Mammary epithelial cell (primary cell): ENCODE measurements around the gene IL24.

Experiments
- EZH2 ChIP-seq: IDR thresholded peaks from 2 replicates; pipeline ENCODE4 v1.6.1; 2012; ENCODE audit warnings: low read length, inconsistent platforms, borderline replicate concordance
- TF ChIP-seq, protein P1 (sequence below), 2 donors: IDR thresholded peaks in 1 of 2; conservative IDR thresholded peaks in 1 of 2; 2 replicates each; pipeline ENCODE4 v1.5.1; 2011 to 2012; ENCODE audit warnings: inconsistent platforms in 2 of 2, low read length in 2 of 2, mild to moderate bottlenecking in 2 of 2, control low read depth in 1 of 2, low read depth in 1 of 2; ENCODE audit not compliant: insufficient read depth in 1 of 2; ENCODE audit errors: extremely low read depth in 1 of 2

DNA sequence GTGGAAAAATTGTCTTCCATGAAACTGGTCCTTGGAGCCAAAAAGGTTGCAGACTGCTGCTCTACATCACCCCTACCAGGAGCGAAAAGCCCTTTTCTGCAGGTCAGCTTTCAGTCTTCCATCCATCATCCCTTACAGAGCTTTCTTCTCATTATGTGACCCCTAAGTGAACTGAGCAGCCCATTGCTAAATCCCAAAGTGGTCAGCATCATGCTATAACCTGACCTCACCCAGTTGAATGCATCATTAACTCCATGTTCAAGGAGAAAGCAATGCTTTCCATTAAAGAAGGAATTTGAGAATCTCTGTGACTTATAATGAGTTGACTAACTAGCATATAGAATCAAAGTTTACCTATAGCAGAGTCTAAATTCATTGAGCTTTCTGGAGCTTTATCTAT is 10.4 kb upstream of the IL24 start:
- TF ChIP-seq, protein P1, sequence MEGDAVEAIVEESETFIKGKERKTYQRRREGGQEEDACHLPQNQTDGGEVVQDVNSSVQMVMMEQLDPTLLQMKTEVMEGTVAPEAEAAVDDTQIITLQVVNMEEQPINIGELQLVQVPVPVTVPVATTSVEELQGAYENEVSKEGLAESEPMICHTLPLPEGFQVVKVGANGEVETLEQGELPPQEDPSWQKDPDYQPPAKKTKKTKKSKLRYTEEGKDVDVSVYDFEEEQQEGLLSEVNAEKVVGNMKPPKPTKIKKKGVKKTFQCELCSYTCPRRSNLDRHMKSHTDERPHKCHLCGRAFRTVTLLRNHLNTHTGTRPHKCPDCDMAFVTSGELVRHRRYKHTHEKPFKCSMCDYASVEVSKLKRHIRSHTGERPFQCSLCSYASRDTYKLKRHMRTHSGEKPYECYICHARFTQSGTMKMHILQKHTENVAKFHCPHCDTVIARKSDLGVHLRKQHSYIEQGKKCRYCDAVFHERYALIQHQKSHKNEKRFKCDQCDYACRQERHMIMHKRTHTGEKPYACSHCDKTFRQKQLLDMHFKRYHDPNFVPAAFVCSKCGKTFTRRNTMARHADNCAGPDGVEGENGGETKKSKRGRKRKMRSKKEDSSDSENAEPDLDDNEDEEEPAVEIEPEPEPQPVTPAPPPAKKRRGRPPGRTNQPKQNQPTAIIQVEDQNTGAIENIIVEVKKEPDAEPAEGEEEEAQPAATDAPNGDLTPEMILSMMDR (conservative IDR thresholded peaks at IDR 0.05 in 1 of 2, IDR thresholded peaks at IDR 0.05 in 1 of 2; ENCODE audit: extremely low read depth in 1 of 2, insufficient read depth in 1 of 2, low read depth in 1 of 2, low read length in 2 of 2) = no peak
- TF ChIP-seq EZH2 = no peak
